Measurements from ENCODE around the gene SLC35F6. TPM values are rescaled to one million over a fixed set of nuclear protein-coding genes. Genes with fewer than 3 reads are reported as not detected.
A peak's percentile ranks its signal among the peaks of the same experiment; 100 is the strongest.

SLC35F6 gene
- total RNA-seq, 3 donors from 2014 or later (not counting 1 experiment from before 2014, with no cell fraction given) = 30.0 to 35.6 (median 30.4) TPM

DNA sequence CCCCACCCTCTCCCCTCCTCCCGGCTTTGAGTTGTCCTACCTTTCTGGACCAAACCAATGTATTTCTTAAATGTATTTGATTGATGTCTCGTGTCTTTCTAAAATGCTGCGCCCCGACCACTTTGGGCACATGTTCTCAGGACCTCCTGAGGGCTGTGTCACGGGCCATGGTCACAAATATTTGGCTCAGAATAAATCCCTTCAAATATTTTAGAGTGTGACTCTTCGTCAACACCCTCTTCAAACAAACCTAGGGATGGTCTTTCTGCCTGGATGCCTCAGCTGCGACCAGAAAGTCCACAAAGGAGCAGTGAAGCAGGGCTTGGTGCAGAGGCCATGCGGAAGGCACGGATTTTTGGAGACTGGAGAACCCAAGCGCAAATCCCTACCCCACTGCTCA is 1.1 kb upstream of the SLC35F6 start:
- Histone ChIP-seq H3K9me3 (ENCODE audit: control insufficient read depth, insufficient read depth, low read length) (no peaks in the 10 kb centered on the region), H3K27ac (ENCODE audit: low read length) (no peak overlapping the region), H3K27me3 (ENCODE audit: control insufficient read depth, insufficient read depth, low read length) (no peaks in the 10 kb centered on the region), H3K36me3 (ENCODE audit: control insufficient read depth, insufficient read depth, low read length) (no peaks in the 10 kb centered on the region), H3K4me3 (ENCODE audit: low read length) (no peak overlapping the region), H3K4me1 (ENCODE audit: control insufficient read depth, insufficient read depth, low read length) (peaks cover 45% of the 10 kb centered on the region)
- TF ChIP-seq, protein P1, sequence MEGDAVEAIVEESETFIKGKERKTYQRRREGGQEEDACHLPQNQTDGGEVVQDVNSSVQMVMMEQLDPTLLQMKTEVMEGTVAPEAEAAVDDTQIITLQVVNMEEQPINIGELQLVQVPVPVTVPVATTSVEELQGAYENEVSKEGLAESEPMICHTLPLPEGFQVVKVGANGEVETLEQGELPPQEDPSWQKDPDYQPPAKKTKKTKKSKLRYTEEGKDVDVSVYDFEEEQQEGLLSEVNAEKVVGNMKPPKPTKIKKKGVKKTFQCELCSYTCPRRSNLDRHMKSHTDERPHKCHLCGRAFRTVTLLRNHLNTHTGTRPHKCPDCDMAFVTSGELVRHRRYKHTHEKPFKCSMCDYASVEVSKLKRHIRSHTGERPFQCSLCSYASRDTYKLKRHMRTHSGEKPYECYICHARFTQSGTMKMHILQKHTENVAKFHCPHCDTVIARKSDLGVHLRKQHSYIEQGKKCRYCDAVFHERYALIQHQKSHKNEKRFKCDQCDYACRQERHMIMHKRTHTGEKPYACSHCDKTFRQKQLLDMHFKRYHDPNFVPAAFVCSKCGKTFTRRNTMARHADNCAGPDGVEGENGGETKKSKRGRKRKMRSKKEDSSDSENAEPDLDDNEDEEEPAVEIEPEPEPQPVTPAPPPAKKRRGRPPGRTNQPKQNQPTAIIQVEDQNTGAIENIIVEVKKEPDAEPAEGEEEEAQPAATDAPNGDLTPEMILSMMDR (IDR thresholded peaks at IDR 0.05) = no peak
- Mint-ChIP-seq H3K9me3 (no peaks in the 10 kb centered on the region), H3K27ac (peak overlapping the region in 1 of 2 donors; percentile 89), H3K4me3 (peak overlapping the region; percentile 97), H3K36me3 (no peaks in the 10 kb centered on the region), H3K4me1 (peaks cover 19 to 32% of the 10 kb centered on the region in 2 donors), H3K27me3 (ENCODE audit: low read depth in 2 of 2) (no peaks in the 10 kb centered on the region)
- DNase-seq = no peak
- intact Hi-C loops (cut with micrococcal nuclease) = no loop called here
- no peak for ATAC-seq
- 96% methylated on average over 10 of the region's 10 CpGs for WGBS (ENCODE audit: insufficient coverage)

DNA sequence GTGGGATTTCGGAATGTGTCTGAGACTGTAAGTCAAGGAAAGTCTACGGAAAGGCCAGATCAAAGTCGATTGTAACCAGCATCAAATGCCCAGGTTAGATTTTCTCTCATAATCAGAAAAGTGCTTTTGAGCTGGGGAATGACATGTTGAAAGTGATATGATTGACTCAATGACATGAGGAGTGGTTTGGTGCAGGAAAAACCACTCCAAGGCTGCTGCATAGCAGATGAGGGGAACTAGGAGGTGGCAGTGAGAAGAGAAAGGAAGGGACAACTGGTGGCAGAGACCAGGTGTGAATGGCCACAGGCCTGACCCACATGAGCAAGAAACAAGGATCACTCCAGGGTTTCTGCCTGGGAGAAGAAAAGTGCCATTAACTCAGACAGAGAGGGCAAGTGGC is 822 bp downstream of the SLC35F6 start:
- no peaks in the 10 kb centered on the region for H3K27me3 ChIP-seq (ENCODE audit: control insufficient read depth, insufficient read depth, low read length)
- no peaks in the 10 kb centered on the region for H3K36me3 Mint-ChIP-seq
- 57% methylated on average over 3 of the region's 3 CpGs for WGBS (ENCODE audit: insufficient coverage)
- H3K27me3 Mint-ChIP-seq (ENCODE audit: low read depth in 2 of 2) = no peaks in the 10 kb centered on the region
- H3K4me1 Mint-ChIP-seq = peaks cover 32 to 45% of the 10 kb centered on the region in 2 donors
- intact Hi-C loops (cut with micrococcal nuclease) = loop anchor here (1.0 kb wide), 1 partner anchor 20 kb away; no protein-coding TSS in a partner anchor
- H3K9me3 ChIP-seq (ENCODE audit: control insufficient read depth, insufficient read depth, low read length) = no peaks in the 10 kb centered on the region
- H3K4me1 ChIP-seq (ENCODE audit: control insufficient read depth, insufficient read depth, low read length) = peaks cover 59% of the 10 kb centered on the region
- H3K4me3 Mint-ChIP-seq = peak overlapping the region; percentile 97
- peak overlapping the region; percentile 78 for H3K27ac ChIP-seq (ENCODE audit: low read length)
- ATAC-seq (no peak), DNase-seq (peak in 1 of 2 donors; percentile 39)
- no peaks in the 10 kb centered on the region for H3K9me3 Mint-ChIP-seq
- H3K36me3 ChIP-seq (ENCODE audit: control insufficient read depth, insufficient read depth, low read length) = no peaks in the 10 kb centered on the region
- TF ChIP-seq, protein P1 (IDR thresholded peaks at IDR 0.05) = no peak
- H3K4me3 ChIP-seq (ENCODE audit: low read length) = peak overlapping the region; percentile 68
- H3K27ac Mint-ChIP-seq = peak overlapping the region; percentile 89 to 93

DNA sequence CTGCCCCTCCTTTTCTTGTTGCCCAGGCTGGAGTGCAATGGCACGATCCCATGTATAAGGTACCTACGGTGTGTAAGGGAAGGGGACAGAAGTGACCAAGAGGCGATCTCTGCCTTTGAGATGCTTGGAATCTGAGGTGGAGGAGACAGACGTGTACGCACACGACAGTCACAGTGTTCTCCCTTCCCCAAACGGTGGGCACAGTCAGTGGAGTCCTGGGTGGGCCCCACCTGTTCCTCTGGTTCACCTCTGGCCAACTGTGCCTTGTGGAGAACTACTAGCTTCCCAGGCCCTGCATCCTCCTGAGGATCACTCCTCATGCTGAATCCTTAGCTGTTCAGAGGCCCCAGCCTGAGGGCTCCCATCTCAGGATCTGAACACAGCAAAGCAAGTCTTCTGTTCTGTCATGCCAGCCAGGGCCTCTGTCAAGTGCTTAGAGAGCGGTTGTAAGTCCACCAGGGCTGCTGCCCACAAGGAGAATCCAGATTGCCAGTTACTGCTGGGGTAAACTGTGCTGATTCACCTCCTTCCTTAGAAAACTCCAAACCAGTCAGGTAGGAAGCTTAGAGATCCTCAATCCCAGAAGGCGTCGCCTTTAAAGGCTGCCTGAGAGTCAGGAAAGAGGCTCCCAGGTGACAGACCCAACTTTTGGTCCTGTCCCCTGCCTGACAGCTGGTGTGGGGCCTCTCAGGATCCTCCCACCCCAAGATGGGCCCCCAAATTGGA is 1.6 kb downstream of the SLC35F6 start:
- TF ChIP-seq, protein P1 (IDR thresholded peaks at IDR 0.05) = no peak
- Histone ChIP-seq H3K27ac (ENCODE audit: low read length) (peak overlapping the region; percentile 78), H3K9me3 (ENCODE audit: control insufficient read depth, insufficient read depth, low read length) (no peaks in the 10 kb centered on the region), H3K4me1 (ENCODE audit: control insufficient read depth, insufficient read depth, low read length) (peaks cover 65% of the 10 kb centered on the region), H3K4me3 (ENCODE audit: low read length) (no peak overlapping the region), H3K36me3 (ENCODE audit: control insufficient read depth, insufficient read depth, low read length) (no peaks in the 10 kb centered on the region), H3K27me3 (ENCODE audit: control insufficient read depth, insufficient read depth, low read length) (no peaks in the 10 kb centered on the region)
- peaks cover 32 to 46% of the 10 kb centered on the region in 2 donors for H3K4me1 Mint-ChIP-seq
- peak overlapping the region; percentile 97 for H3K4me3 Mint-ChIP-seq
- H3K27ac Mint-ChIP-seq = peak overlapping the region; percentile 89 to 93
- DNase-seq (no peak), ATAC-seq (no peak)
- no peaks in the 10 kb centered on the region for H3K9me3 Mint-ChIP-seq
- 94% methylated on average over 10 of the region's 10 CpGs for WGBS (ENCODE audit: insufficient coverage)
- no peaks in the 10 kb centered on the region for H3K36me3 Mint-ChIP-seq
- intact Hi-C loops (cut with micrococcal nuclease) = no loop called here
- H3K27me3 Mint-ChIP-seq (ENCODE audit: low read depth in 2 of 2) = no peaks in the 10 kb centered on the region
